SH-SY5Y (cell line): ENCODE measurements around the gene UNC13A.

ENCODE experiments used
- GATA2 ChIP-seq: IDR thresholded peaks from 2 replicates; pipeline ENCODE4 v1.6.1; 2011; ENCODE audit warnings: mild to moderate bottlenecking, low read depth, low read length
- GATA3 ChIP-seq: IDR thresholded peaks from 2 replicates; pipeline ENCODE4 v1.6.1; 2011; ENCODE audit warnings: low read depth, mild to moderate bottlenecking, low read length, moderate library complexity

DNA sequence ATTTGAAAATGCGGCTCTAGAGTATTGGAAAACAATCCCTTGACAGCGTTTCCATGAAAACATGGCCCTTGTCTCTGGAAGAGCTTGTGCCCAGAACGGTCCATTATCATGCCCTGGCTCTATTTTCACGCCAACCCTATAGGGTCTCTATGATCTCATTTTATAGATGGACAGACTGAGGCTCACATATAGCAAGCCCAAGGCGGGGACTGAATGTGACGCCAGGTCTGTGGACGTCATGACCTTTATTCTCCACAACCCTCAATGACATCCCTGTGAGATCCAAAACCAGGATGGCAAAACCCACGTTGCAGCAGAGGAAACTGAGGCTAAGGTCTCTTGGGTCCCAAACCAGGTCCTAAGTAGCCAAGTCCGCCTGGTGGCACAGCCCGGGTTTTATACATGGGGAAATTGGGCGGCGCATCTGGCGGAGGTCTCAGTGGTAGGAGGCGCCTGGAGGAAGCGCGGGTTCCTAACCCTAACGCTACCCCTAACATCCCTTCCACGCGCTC lies 133.1 kb downstream of the UNC13A start:
- no peak for TF ChIP-seq GATA2
- no peak for TF ChIP-seq GATA3
